Naive thymus-derived CD8-positive, alpha-beta T cell (primary cell): ENCODE results near the gene KCNK4. TPM values are rescaled to one million over a fixed set of nuclear protein-coding genes. Genes with fewer than 3 reads are reported as not detected.

Experiments used
- ATAC-seq, 2 donors: fragments of 150-1000 bp; cut with Tn5 transposase in 1 of 2; sonication (Bioruptor Pico), chemical (Tn5 transposase) in 1 of 2; 1 replicate in 1 of 2; 2 replicates in 1 of 2; pipeline ENCODE4 v1.10.0; 2021; ENCODE audit warnings: mild to moderate bottlenecking in 2 of 2, moderate library complexity in 2 of 2
- POLR2A ChIA-PET: fragments of 350-600 bp; sonication (Branson Sonifier 250); formaldehyde crosslinking; loops from one replicate; lab custom pipeline; 2021; ENCODE audit warnings: antibody characterized with exemption; lab: Charles Lee
- DNase-seq, 10 donors: peaks; one replicate each; pipeline versions ENCODE4 v3.0.0 to v3.0.0-alpha.2; 2020 to 2022
- H3K27ac Mint-ChIP-seq, 10 donors: one replicate each; pipeline ENCODE4 v1.8.0; 2020 to 2022; ENCODE audit warnings: mild to moderate bottlenecking in 10 of 10, mixed read lengths in 10 of 10, moderate library complexity in 4 of 10, inconsistent platforms in 1 of 10
- H3K27me3 Mint-ChIP-seq, 5 donors: one replicate each; pipeline ENCODE4 v1.8.0; 2021 to 2022; ENCODE audit warnings: mixed read lengths in 5 of 5
- H3K36me3 Mint-ChIP-seq, 3 donors: one replicate each; pipeline ENCODE4 v1.8.0; 2020 to 2022; ENCODE audit warnings: mixed read lengths in 3 of 3, mild to moderate bottlenecking in 2 of 3, inconsistent platforms in 1 of 3
- H3K4me1 Mint-ChIP-seq, 4 donors: one replicate each; pipeline ENCODE4 v1.8.0; 2021 to 2022; ENCODE audit warnings: mixed read lengths in 4 of 4
- H3K4me3 Mint-ChIP-seq, 10 donors: one replicate each; pipeline ENCODE4 v1.8.0; 2020 to 2022; ENCODE audit warnings: mild to moderate bottlenecking in 10 of 10, mixed read lengths in 10 of 10, moderate library complexity in 6 of 10, inconsistent platforms in 1 of 10
- H3K9me3 Mint-ChIP-seq, 9 donors: one replicate each; pipeline ENCODE4 v1.8.0; 2020 to 2022; ENCODE audit warnings: mixed read lengths in 9 of 9, mild to moderate bottlenecking in 3 of 9, inconsistent platforms in 1 of 9, moderate library complexity in 1 of 9
- polyA plus RNA-seq, 3 donors: library from polyadenylated mRNA; unstranded; fragments of 300-500 nt; fragmentation: Illumina TruSeq; gene quantifications; one replicate each; pipeline ENCODE4 v1.2.3, GENCODE V29; 2021
- total RNA-seq, 8 experiments: library from RNA in 2 of 8; stranded (reverse) in 2 of 8; gene quantifications; one replicate each; pipeline ENCODE4 v1.2.3 and lab custom pipeline; 2021 to 2026

Gene KCNK4
- total and polyA plus RNA-seq, 5 experiments from 2014 or later, result not detected

DNA sequence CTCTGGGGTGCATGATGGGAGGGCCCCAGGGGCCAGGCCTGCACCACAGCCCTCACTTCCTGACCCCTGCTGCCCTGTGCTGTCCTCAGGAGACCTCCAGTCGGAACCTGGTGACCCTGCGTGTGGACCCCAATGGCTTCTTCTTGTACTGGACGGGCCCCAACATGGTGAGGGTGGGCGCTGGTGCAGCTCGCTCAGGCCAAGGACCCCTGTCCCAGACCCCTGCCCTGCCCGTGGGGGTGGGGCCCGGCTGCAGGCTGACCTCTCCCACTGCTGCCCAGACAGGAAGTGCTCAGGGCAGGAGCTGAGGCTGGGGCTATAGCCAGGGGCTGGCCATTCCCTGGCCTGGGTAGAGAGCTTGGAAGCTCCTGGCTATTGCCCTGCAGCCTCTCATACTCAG lies 36.8 kb upstream of the KCNK4 start:
- H3K4me3 Mint-ChIP-seq, result no peak overlapping the region
- H3K27me3 Mint-ChIP-seq, result no peaks in the 10 kb centered on the region
- ATAC-seq, result no peak
- no peak overlapping the region for H3K27ac Mint-ChIP-seq
- H3K36me3 Mint-ChIP-seq, result peaks cover 0 to 7% (median 2%) of the 10 kb centered on the region in 3 donors
- no peaks in the 10 kb centered on the region for H3K9me3 Mint-ChIP-seq
- no peak for DNase-seq
- POLR2A ChIA-PET, result interaction anchor here (1.0 to 1.7 kb wide), 4 partner anchors 9 to 17 kb away, joined by 3 to 7 read pairs (median 5); no protein-coding TSS in a partner anchor
- peaks cover 9 to 24% (median 16%) of the 10 kb centered on the region in 4 donors for H3K4me1 Mint-ChIP-seq

DNA sequence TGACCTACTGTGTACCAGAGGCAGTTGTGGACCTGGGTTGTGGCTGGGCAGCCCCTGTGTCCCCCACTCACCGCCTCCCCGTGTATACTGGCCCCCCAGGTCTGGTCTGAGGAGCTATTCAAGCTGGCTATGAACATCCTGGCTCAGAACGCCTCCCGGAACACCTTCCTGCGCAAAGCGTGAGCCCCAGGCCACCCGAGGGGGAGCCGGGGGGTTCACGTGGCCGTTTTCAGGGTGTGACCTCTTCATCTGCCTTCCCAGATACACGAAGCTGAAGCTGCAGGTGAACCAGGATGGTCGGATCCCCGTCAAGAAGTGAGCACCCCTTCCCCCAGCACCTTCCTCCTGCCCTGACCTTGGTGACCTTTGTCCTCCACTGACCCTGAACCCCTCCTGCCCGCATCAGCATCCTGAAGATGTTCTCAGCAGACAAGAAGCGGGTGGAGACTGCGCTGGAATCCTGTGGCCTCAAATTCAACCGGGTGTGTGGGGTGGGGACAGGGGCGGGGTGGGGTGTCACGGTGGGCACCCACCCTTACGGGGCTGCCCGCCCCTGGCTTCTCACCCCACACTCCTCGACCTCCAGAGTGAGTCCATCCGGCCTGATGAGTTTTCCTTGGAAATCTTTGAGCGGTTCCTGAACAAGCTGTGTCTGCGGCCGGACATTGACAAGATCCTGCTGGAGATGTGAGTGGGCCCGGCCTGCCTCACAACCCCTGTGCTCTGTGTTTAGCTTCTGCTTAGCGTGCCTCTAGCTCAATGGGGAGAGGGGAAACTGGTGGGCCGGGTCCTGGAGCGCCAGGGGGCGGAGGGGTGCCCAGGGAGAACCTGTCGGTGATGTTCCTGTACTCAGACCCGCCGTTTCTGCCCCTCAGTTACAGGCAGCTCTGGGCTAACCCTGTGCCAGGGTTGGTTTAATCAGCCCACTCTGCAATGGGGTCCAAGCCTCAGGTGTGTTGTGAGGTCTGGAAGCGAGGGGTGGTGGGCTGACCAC lies 35.7 kb upstream of the KCNK4 start:
- DNase-seq (no peak), ATAC-seq (no peak)
- Mint-ChIP-seq H3K9me3 (no peaks in the 10 kb centered on the region), H3K36me3 (peaks cover 0 to 7% (median 4%) of the 10 kb centered on the region in 3 donors), H3K4me3 (no peak overlapping the region), H3K4me1 (peaks cover 9 to 20% (median 14%) of the 10 kb centered on the region in 4 donors), H3K27ac (peak overlapping the region in 1 of 10 donors; percentile 78), H3K27me3 (no peaks in the 10 kb centered on the region)
- POLR2A ChIA-PET, result interaction anchor here (0.9 to 1.6 kb wide), 4 partner anchors 10 to 26 kb away, joined by 3 to 7 read pairs (median 4); no protein-coding TSS in a partner anchor

DNA sequence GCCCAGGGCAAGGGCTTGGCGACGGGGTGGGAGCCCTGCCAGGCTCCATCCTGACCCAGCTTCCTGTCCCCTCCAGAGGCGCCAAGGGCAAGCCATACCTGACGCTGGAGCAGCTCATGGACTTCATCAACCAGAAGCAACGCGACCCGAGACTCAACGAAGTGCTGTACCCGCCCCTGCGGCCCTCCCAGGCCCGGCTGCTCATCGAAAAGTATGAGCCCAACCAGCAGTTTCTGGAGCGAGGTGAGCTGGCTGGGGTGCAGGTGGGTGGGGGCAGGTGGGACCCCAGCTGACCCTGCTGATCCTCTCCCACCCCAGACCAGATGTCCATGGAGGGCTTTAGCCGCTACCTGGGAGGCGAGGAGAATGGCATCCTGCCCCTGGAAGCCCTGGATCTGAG lies 34.8 kb upstream of the KCNK4 start:
- no peaks in the 10 kb centered on the region for H3K9me3 Mint-ChIP-seq
- DNase-seq (no peak), ATAC-seq (no peak)
- H3K4me1 Mint-ChIP-seq, result peaks cover 7 to 15% (median 9%) of the 10 kb centered on the region in 4 donors
- peaks cover 0 to 7% (median 4%) of the 10 kb centered on the region in 3 donors for H3K36me3 Mint-ChIP-seq
- no peak overlapping the region for H3K27ac Mint-ChIP-seq
- no peaks in the 10 kb centered on the region for H3K27me3 Mint-ChIP-seq
- no peak overlapping the region for H3K4me3 Mint-ChIP-seq
- POLR2A ChIA-PET, result interaction anchor here (0.9 to 3.1 kb wide), 4 partner anchors 9 to 26 kb away, joined by 3 to 13 read pairs (median 4); partner anchors contain the start of gene PPP1R14B

DNA sequence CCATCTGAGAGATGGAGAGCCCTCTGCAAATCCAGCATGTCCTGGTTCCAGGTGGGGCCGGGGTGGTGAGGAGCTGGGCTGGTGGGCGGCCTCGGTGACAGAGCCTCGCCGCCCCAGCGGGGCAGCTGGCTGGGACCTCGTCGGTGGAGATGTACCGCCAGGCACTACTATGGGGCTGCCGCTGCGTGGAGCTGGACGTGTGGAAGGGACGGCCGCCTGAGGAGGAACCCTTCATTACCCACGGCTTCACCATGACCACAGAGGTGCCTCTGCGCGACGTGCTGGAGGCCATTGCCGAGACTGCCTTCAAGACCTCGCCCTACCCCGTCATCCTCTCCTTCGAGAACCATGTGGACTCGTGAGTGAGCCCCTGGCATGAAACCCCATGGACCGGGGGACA lies 32.7 kb upstream of the KCNK4 start:
- ATAC-seq (no peak), DNase-seq (no peak)
- POLR2A ChIA-PET, result interaction anchor here (0.7 to 3.1 kb wide), 2 partner anchors 10 to 13 kb away, joined by 3 to 13 read pairs; no protein-coding TSS in a partner anchor
- Mint-ChIP-seq H3K9me3 (no peaks in the 10 kb centered on the region), H3K4me3 (no peak overlapping the region), H3K36me3 (peaks cover 0 to 7% (median 4%) of the 10 kb centered on the region in 3 donors), H3K27ac (no peak overlapping the region), H3K27me3 (no peaks in the 10 kb centered on the region), H3K4me1 (peaks cover 0 to 6% (median 1%) of the 10 kb centered on the region in 4 donors)

DNA sequence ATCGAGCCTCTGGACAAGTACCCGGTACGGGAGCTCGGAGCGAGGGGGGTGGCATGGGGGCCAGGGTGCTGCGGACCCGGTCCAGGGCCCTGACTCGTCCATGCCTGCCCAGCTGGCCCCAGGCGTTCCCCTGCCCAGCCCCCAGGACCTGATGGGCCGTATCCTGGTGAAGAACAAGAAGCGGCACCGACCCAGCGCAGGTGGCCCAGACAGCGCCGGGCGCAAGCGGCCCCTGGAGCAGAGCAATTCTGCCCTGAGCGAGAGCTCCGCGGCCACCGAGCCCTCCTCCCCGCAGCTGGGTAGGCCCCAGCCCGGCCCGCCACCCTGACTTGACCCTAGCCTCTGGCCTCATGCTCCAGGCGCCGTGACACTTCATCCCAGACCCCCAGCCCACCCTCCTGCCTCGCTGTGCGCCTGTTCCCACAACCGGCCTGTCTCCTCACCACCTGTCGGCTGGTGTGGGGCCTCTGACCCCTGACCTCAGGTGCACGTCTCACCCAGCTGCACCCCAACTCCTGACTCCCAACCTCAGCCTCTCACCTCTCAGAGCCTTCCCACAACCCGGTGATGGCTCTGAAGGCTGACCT lies 32.1 kb upstream of the KCNK4 start:
- H3K36me3 Mint-ChIP-seq, result peaks cover 0 to 7% (median 4%) of the 10 kb centered on the region in 3 donors
- no peak overlapping the region for H3K4me3 Mint-ChIP-seq
- DNase-seq, result peak in 1 of 10 donors; percentile 63
- H3K4me1 Mint-ChIP-seq, result peaks cover 0 to 4% (median 0%) of the 10 kb centered on the region in 4 donors
- no peak for ATAC-seq
- H3K9me3 Mint-ChIP-seq, result no peaks in the 10 kb centered on the region
- no peaks in the 10 kb centered on the region for H3K27me3 Mint-ChIP-seq
- H3K27ac Mint-ChIP-seq, result peak overlapping the region in 1 of 10 donors; percentile 70
- POLR2A ChIA-PET, result interaction anchor here (1.4 to 3.1 kb wide), 2 partner anchors 9 to 15 kb away, joined by 3 to 13 read pairs; no protein-coding TSS in a partner anchor

DNA sequence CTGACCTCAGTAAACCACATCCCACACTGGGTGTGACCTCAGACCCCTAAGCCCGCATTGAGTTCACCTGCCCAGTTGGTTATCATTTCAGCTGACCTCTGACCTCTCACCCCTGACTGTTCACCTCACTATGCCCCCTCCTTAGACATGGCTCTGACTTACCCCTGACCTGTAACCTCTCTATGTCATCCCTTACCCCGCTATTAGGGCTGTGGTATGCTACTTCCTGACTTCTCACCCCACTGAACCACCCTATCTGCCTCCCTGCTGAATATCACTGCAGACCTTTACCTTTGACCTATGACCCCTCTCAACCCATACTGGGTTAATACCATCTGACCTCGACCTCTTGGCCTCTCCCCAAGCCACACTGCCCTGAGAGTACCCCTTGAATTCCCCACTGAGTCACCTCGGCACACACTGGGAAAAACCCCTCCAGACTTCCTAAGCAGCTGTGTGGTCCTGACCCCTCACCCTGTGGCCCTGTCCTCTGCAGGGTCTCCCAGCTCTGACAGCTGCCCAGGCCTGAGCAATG lies 31.5 kb upstream of the KCNK4 start:
- DNase-seq, result no peak
- no peak for ATAC-seq
- POLR2A ChIA-PET, result interaction anchor here (1.4 to 3.1 kb wide), 2 partner anchors 9 to 16 kb away, joined by 3 to 13 read pairs; no protein-coding TSS in a partner anchor
- Mint-ChIP-seq H3K36me3 (peaks cover 0 to 7% (median 4%) of the 10 kb centered on the region in 3 donors), H3K27me3 (no peaks in the 10 kb centered on the region), H3K4me1 (peaks cover 0 to 4% (median 0%) of the 10 kb centered on the region in 4 donors), H3K27ac (peak overlapping the region in 2 of 10 donors; percentile 59 to 70), H3K9me3 (no peaks in the 10 kb centered on the region), H3K4me3 (peak overlapping the region in 1 of 10 donors; percentile 41)

DNA sequence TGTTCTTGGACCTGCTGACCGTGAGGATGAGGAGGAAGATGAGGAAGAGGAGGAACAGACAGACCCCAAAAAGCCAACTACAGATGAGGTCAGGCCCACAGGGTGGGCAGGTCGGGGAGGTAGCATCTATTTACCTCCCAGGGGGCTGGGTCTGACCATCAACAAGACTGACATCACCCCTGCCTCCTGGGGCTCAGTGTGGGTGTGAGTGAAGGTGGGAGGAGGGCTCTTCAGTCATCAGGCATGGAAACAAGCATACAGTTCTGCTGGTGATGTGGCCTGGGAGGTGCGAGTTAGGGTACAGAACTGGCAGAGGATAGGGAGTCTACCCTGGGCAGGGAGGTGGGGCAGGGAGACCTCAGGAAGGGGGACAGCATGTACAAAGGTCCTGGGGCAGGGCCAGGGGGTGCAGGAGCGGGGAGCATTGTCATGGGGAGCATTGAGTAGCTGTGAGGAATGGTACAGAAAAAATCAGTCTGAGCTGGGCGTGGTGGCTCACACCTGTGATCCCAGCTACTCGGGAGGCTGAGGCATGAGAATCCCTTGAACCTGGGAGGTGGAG lies 30.9 kb upstream of the KCNK4 start:
- Mint-ChIP-seq H3K27ac (peak overlapping the region in 1 of 10 donors; percentile 21), H3K36me3 (peaks cover 0 to 7% (median 4%) of the 10 kb centered on the region in 3 donors), H3K4me3 (no peak overlapping the region), H3K27me3 (no peaks in the 10 kb centered on the region), H3K9me3 (no peaks in the 10 kb centered on the region), H3K4me1 (peaks cover 0 to 4% (median 0%) of the 10 kb centered on the region in 4 donors)
- DNase-seq, result no peak
- ATAC-seq, result no peak
- POLR2A ChIA-PET, result interaction anchor here (0.7 kb wide), 1 partner anchor 54 kb away, joined by 5 read pairs; no protein-coding TSS in a partner anchor

DNA sequence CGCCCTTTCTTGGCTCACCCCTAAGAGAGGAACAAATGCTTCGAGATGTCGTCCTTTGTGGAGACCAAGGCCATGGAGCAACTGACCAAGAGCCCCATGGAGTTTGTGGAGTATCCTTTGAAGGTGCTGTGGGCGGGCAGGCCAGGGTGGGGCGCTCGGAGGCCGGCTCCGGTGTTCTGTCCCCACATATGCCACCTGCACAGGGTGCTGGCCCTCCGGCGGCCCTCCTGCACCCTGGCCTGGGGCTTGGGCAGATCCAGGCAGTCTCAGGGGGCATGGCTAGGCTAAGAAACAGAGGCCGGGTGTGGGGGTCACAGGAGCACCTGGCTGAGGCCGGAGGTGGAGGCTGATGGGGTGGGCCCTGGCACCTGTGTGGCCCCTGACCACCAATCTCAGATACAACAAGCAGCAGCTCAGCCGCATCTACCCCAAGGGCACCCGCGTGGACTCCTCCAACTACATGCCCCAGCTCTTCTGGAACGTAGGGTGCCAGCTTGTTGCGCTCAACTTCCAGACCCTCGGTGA lies 29.5 kb upstream of the KCNK4 start:
- H3K27me3 Mint-ChIP-seq, result no peaks in the 10 kb centered on the region
- H3K4me3 Mint-ChIP-seq, result peak overlapping the region in 1 of 10 donors; percentile 14
- ATAC-seq (no peak), DNase-seq (no peak)
- no peaks in the 10 kb centered on the region for H3K9me3 Mint-ChIP-seq
- peaks cover 0 to 6% (median 4%) of the 10 kb centered on the region in 3 donors for H3K36me3 Mint-ChIP-seq
- H3K4me1 Mint-ChIP-seq, result peaks cover 0 to 4% (median 0%) of the 10 kb centered on the region in 4 donors
- POLR2A ChIA-PET, result interaction anchor here (1.0 kb wide), 1 partner anchor 9 kb away, joined by 3 read pairs; no protein-coding TSS in a partner anchor
- H3K27ac Mint-ChIP-seq, result no peak overlapping the region

DNA sequence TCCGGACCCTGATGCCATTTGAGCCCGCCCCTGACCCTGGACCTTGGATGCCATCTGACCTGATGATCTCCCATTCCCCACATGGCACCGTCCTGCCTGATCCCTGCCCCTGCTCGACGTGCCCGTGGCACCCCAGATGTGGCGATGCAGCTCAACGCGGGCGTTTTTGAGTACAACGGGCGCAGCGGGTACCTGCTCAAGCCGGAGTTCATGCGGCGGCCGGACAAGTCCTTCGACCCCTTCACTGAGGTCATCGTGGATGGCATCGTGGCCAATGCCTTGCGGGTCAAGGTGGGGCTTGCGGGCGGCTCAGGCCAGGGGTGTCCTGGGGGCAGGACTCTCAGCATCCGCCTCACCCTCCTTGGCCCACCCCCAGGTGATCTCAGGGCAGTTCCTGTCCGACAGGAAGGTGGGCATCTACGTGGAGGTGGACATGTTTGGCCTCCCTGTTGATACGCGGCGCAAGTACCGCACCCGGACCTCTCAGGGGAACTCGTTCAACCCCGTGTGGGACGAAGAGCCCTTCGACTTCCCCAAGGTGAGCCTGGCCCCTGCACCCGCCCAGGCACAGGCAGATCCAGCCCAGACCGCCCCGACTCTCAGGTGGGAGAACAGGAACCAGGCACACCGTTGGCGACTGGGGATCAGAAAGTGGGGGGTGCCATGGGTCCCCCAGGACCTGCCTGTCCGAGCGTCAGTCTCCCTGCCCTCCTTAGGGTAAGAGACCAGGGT lies 28.7 kb upstream of the KCNK4 start:
- ATAC-seq (no peak), DNase-seq (peak in 1 of 10 donors; percentile 53)
- POLR2A ChIA-PET, result interaction anchor here (0.6 to 1.0 kb wide), 2 partner anchors 10 to 16 kb away, joined by 3 read pairs; no protein-coding TSS in a partner anchor
- Mint-ChIP-seq H3K27me3 (no peaks in the 10 kb centered on the region), H3K9me3 (no peaks in the 10 kb centered on the region), H3K36me3 (peaks cover 0 to 5% (median 4%) of the 10 kb centered on the region in 3 donors), H3K27ac (no peak overlapping the region), H3K4me1 (peaks cover 0 to 6% (median 0%) of the 10 kb centered on the region in 4 donors), H3K4me3 (no peak overlapping the region)

DNA sequence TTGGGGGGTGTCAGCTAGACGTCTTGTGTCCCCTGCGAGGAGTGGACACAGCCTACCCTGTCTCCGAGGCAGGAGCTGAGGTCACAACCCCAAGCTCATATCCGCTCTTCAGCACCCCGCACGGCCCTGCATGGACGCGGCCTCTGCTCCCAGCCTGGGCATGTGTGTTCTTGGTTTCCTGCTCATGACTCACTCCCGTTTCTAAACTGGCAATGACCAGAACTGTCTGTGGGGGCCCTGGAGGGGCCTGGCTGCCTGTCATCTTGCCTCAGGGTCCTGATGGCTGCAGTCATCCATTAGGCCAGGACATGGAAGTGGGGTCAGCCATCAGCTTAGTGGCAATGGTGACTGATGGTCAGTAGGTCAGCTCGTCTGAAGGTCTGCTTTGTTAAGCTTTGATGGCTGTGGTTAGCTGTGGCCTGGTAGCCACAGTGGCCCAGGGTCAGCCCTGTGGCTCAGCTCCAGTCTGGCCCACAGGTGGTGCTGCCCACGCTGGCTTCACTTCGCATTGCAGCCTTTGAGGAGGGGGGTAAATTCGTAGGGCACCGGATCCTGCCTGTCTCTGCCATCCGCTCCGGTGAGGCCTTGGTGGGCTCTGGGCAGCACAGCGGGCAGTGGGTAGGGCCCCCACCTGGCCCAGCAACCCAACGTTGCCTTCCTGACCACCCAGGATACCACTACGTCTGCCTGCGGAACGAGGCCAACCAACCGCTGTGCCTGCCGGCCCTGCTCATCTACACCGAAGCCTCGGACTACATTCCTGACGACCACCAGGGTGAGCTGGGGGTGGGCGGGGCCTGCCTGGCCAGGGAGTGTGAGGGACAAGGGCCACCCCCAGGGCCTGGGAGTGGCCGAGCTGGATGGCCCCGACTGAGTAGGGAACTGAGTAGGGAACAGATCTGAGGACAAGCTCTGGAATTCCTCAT lies 27.8 kb upstream of the KCNK4 start:
- POLR2A ChIA-PET, result interaction anchor here (0.6 to 1.6 kb wide), 4 partner anchors 9 to 17 kb away, joined by 3 to 6 read pairs (median 4); no protein-coding TSS in a partner anchor
- no peak for ATAC-seq
- Mint-ChIP-seq H3K27ac (peak overlapping the region in 1 of 10 donors; percentile 44), H3K4me3 (no peak overlapping the region), H3K36me3 (peaks cover 0 to 4% (median 0%) of the 10 kb centered on the region in 3 donors), H3K27me3 (no peaks in the 10 kb centered on the region), H3K9me3 (no peaks in the 10 kb centered on the region), H3K4me1 (peaks cover 8 to 11% (median 8%) of the 10 kb centered on the region in 4 donors)
- DNase-seq, result no peak
